NOMO-1 treated with DMSO at 0.1 percent for 48 hours (cell line): ENCODE results near the gene CASQ2.
A peak's percentile ranks its signal among the peaks of the same experiment; 100 is the strongest.
"Not testable (repeated sequence)": the region's sequence is repeated elsewhere in the genome, so short reads cannot be mapped to it uniquely, and the experiment has no call there.

Experiments used
- DNase-seq: peaks from one replicate; lab custom pipeline; 2025; ENCODE audit not compliant: unreplicated experiment; lab: John Stamatoyannopoulos, UW

Gene CASQ2

DNA sequence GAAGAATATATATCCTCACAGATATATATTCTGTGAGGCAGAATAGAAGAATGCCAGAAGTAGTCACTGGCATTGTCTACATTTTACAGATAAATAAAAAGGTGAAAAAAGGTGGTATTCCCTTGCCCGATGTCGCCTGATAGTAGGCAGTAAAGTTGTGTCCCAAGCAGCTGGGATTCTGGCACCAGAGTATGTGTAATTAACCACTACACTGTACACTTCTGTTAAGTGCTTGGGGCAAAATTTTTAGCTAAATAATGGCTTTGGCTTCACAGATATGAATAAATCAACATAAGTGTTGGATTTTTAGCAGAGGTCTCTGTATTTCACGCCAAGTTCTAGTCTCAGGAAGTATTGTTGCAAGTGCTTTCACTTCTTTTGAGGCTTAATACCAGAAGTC lies 13.3 kb upstream of the CASQ2 start:
- DNase-seq = no peak

- peak; percentile 43 for DNase-seq
Observed at GRCh38 chr1:115781343-115781742, 12.8 kb upstream of the CASQ2 start.

DNA sequence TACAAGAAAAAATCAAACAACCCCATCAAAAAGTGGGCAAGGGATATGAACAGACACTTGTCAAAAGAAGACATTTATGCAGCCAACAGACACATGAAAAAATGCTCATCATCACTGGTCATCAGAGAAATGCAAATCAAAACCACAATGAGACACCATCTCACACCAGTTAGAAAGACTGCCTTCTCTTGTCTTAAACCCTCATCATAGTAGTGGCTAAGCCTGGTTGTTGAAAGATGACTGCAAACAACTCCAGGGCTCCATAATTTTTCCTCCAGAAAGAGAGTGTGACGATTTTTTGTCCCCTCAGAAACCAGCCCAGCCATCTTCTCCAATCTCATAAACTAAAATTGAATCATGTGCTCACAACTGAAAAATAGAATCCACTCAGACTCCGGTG lies 12.1 kb upstream of the CASQ2 start:
- DNase-seq = not testable (repeated sequence)

DNA sequence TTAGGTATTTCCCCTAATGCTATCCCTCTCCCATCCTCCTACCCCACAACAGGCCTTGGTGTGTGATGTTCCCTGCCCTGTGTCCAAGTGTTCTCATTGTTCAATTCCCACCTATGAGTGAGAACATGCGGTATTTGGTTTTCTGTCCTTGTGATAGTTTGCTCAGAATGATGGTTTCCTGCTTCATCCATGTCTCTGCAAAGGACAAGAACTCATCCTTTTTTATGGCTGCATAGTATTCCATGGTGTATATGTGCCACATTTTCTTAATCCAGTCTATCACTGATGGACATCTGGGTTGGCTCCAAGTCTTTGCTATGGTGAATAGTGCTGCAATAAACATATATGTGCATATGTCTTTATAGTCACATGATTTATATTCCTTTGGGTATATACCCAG lies 10.6 kb upstream of the CASQ2 start:
- DNase-seq = not testable (repeated sequence)

GRCh38 chr1:115771847-115772457 lies 3.4 kb upstream of the CASQ2 start:
- DNase-seq = peak; percentile 77

DNA sequence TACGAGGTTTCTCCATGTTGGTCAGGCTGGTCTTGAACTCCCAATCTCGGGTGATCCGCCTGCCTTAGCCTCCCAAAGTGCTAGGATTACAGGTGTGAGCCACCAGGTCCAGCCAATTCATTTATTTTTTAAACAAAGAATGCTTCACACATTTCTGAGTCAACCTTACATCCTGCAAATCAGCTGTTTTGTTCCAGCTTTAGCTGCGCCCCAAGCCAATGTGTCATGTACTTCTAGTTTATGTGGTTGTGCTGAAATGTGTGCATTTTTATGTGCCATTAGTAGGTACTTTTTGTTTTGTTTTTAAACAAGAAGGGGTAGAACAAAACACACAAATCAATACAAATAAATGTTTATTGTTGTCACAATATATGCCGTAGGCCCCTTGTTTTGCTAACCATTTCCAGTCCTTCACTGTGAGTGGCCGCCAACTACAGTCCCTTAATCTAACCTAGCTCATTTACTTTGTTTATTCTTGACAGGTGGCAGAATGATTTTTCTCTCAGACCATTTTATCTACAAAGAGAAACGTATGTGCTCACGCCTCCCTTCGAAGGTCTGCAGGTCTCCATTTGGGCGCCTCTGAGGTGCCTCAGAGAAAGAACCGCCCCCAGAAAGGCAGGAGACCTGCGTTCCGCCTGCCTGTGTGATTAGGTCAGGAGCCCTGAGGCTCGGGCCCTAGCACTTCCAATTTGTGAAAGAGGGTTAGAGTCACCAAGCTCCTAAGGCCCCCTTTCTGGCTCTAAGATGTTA lies 2.8 kb upstream of the CASQ2 start:
- no peak for DNase-seq

DNA sequence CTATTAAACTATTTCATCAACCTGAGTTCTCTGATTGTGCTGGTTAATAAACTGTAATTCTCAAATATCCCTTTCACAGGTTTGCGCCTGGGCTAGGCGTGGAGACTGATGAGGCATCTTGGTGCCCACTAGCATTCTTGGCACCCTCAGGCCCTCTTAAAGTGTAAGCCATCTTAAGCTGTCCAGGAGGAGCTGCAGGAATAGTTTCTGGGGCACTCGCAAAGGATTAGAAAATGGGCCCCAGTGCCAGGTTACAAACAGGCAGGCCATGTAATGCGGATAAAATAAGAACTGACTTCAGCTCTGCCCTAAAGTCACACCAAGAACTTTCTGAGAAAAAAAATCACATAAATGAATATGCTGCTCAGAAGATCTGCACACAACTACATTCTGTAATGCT lies 1.1 kb downstream of the CASQ2 start:
- no peak for DNase-seq

DNA sequence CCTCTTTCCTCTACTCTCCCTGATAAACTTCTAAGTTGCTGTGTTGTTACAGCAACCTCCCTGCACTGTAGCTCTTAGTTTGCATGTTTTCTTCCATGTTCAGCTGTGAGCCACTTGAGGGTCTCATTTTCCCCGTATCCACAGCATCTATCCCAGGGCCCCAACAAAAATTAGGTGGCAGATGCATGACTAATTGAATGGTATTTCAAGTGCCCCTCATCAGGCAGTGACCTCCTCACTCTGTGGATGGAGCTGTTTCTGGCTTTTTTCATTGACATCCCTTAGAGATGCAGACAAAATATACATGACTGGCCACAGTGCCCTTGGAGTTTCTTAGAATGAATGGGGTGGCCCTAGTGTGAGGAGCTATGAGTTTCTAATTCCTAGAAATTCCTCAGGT lies 3.4 kb downstream of the CASQ2 start:
- DNase-seq = no peak

- peak; percentile 7 for DNase-seq
Observed at GRCh38 chr1:115764541-115764940, 4.0 kb downstream of the CASQ2 start.

DNA sequence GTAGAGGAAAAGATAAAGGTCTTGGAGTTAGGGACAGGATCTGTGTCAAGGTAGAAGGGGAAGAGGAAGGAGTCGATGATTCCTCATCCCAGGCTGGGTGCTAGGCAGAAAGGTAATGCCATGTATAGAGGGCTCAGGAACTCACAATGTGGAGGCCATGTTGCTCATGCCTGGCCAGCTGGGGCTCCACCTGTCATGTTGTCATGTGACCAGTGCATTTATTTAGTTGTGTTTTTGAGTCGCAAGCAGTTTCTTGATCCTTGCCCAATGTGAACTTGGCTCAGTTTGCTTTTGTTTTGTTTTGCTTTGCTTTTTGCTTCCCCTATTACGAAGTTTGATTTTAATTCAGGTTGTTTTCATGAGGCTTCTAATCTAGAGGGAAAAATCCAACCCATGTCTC lies 5.7 kb downstream of the CASQ2 start:
- no peak for DNase-seq

- peak; percentile 14 for DNase-seq
Observed at GRCh38 chr1:115761601-115762302, 6.8 kb downstream of the CASQ2 start.

GRCh38 chr1:115757856-115758255 lies 10.7 kb downstream of the CASQ2 start:
- no peak for DNase-seq

GRCh38 chr1:115757326-115757725 lies 11.2 kb downstream of the CASQ2 start:
- DNase-seq = no peak

DNA sequence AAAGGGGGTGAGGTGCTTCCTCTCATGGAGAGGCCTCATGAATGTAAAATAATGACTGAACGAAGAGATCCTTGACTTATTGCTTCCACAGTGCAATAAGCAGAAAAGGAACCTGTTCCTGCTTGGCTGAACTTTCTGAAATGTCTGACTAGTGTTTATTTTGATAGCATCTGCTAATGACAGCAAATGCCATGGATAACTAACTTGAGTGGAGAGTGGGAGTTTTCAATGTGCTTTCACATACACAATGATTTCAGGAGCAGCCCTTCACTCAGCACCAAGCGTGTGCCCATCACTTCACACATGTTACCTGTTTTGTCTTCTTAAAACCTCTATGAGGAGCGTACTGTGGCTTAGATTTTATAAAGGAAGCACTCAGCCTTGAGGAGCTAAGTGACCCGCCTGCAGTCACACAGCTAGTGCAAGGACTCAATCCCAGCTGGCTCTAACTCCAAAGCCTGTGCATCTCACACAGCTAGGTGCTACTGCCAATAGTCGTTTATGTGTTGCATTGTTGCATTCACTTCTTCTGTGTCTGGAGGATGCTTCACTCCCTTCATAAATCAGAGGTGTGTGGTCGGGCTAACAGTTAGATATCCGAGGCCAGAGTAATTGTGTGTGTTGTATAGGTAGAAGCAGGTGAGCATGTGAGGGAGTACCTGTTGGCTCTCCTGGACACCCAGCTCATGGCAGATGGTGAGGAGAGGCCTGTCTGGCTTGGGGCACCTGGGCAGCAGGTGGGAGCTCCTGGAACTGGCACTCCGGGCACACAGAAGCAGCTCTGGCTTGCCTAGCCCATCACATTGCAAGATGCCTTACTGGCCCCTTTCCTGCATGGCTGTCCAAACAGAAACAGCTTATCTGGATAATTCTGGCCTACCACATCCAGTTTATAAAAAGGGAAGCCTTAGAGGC lies 12.8 kb downstream of the CASQ2 start:
- no peak for DNase-seq

DNA sequence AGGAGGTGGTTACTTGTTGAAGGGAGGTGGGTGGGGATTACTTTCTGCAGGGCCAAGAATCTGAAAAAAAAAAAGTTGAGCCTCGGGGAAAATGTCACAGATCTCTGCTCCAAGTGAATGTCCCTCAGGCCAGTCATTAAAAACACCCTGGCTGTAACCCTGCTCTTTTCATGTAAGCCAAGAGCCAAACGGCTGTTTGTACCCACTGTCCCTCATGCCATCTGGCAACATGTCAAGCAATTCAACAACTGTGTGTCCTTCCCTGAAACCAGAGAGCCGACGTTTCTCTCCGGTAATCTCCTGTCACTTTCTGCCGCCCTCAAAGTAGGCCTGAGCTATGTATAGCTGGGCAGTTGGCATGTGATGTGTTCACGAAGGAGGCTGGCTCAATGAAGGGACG lies 14.7 kb downstream of the CASQ2 start:
- DNase-seq = no peak

DNA sequence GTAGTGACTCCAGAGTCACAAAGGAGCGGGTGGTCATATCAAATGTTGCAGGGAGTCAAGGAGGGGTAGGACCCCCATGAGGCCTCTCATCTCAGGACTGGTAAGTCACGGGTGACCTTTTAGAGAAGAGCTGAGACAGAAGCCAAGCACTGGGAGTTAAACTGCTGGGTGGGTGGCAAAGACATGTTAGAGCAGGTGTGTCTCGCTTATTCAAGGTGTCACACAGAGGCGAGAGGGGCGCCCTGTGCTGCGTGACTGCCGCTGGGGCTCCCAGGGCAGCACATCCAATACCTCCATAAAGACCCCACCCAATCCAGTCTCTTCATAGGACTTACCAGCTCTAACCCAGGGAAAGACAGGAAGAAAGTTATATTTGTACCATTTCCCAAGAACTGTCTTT lies 15.2 kb downstream of the CASQ2 start:
- DNase-seq = no peak

DNA sequence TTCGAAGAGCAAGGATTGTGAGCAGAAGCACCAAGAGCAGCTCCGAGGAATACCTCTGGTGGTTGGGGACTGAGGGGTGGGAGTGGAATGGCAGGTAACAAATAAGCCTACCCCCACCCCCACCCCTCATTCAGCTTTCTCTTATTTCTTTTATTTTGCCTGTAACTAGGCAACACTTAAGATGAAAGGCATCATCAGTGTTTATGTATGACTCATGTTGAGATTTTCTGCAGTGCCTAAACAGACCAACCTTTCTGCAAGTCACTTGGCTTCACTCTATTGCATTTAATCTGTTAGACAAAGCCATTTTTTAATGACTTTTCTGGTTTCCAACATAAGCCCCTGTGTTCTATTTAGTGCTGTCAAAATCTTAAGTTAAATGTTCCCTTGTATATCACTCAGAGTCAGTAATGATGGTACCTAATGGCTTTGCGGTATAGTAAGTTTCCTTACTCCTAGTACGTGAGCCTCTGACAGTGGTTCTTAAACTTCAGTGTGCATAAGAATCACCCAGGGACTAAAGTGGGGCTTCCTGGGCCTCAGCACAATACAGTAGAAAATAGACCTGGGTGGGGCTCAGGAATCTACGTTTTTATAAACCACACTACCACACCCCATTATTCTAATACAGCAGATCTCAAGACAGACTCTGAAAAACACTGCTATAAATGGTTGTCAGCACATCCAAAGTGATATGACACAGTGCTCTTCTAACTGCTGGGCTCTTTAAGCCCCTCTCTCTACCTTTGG lies 19.9 kb downstream of the CASQ2 start:
- DNase-seq = no peak

GRCh38 chr1:115746021-115746690 lies 22.4 kb downstream of the CASQ2 start:
- DNase-seq = no peak

GRCh38 chr1:115744646-115745275 lies 23.8 kb downstream of the CASQ2 start:
- DNase-seq = no peak
